GM12878 (cell line): ENCODE data around the gene SLC25A48. TPM values are rescaled to one million over a fixed set of nuclear protein-coding genes. Genes with fewer than 3 reads are reported as not detected.

Source experiments
- ATAC-seq: fragments of 200-7000 bp; cut with Tn5 transposase; 3 replicates; pipeline ENCODE4 v1.9.1; 2020; ENCODE audit warnings: mild to moderate bottlenecking, moderate library complexity
- BruUV-seq: library from RNA; stranded (reverse); fragments of 400-500 nt; replicated peaks from 2 replicates; lab custom pipeline; 2021; lab: Mats Ljungman, UMichigan
- CTCF ChIA-PET: fragments of 300-600 bp; sonication (Branson Sonifier 250); formaldehyde crosslinking; extraction: SDS; loops from one replicate; lab custom pipeline; 2021; ENCODE audit warnings: inconsistent platforms; lab: Yijun Ruan, JAX
- POLR2A ChIA-PET: fragments of 350-600 bp; formaldehyde crosslinking; extraction: SDS; loops from one replicate; lab custom pipeline; 2021; ENCODE audit warnings: inconsistent platforms; lab: Charles Lee
- RAD21 ChIA-PET: fragments of 300-600 bp; sonication (Branson Sonifier 250); formaldehyde crosslinking; loops from one replicate; lab custom pipeline; 2023; ENCODE audit warnings: antibody characterized with exemption; ENCODE audit not compliant: unreplicated experiment; lab: Charles Lee
- SMC1A ChIA-PET: fragments of 300-600 bp; sonication (Branson Sonifier 250); formaldehyde crosslinking; loops from one replicate; lab custom pipeline; 2023; ENCODE audit not compliant: unreplicated experiment, uncharacterized antibody; lab: Charles Lee
- DNase-seq: peaks from one replicate; pipeline ENCODE4 v3.0.0-alpha.2; 2011; ENCODE audit warnings: low read depth, low spot score
- FAIRE-seq: peaks from 3 replicates; lab custom pipeline; 2011; peaks lifted over from hg19 to GRCh38; lab: Jason Lieb, UNC
- H2AFZ ChIP-seq: 2 replicates; pipeline ENCODE4 v1.6.0; 2011; ENCODE audit warnings: low read depth, low read length, control low read depth; ENCODE audit not compliant: control insufficient read depth
- H3K27ac ChIP-seq: 2 replicates; pipeline ENCODE4 v1.5.1; 2011; ENCODE audit warnings: control low read depth; ENCODE audit not compliant: control insufficient read depth, insufficient read depth
- H3K27me3 ChIP-seq, 2 experiments: replicated peaks in 1 of 2; 2 replicates each; pipeline versions ENCODE4 v1.6.0 to v1.6.1; 2011; ENCODE audit warnings: low read length in 1 of 2; ENCODE audit not compliant: control insufficient read depth in 2 of 2, insufficient read depth in 2 of 2
- H3K36me3 ChIP-seq, 2 experiments: 2 replicates each; pipeline ENCODE4 v1.5.1; 2011; ENCODE audit warnings: low read length in 1 of 2; ENCODE audit not compliant: control insufficient read depth in 2 of 2, insufficient read depth in 2 of 2
- H3K4me1 ChIP-seq: 2 replicates; pipeline ENCODE4 v1.6.1; 2011; ENCODE audit warnings: mild to moderate bottlenecking, low read length, moderate library complexity, mixed read lengths; ENCODE audit not compliant: control insufficient read depth, insufficient read depth
- H3K4me2 ChIP-seq: 2 replicates; pipeline ENCODE4 v1.6.0; 2011; ENCODE audit warnings: control low read depth; ENCODE audit not compliant: control insufficient read depth, insufficient read depth
- H3K4me3 ChIP-seq: fragments of 200-600 bp; sonication (generic); 2 replicates; pipeline ENCODE4 v1.5.1; 2016
- H3K79me2 ChIP-seq: 2 replicates; pipeline ENCODE4 v1.6.0; 2011; ENCODE audit warnings: low read length; ENCODE audit not compliant: control insufficient read depth, insufficient read depth
- H3K9ac ChIP-seq: 2 replicates; pipeline ENCODE4 v1.8.0; 2011; ENCODE audit warnings: low read length, control low read depth, mixed read lengths; ENCODE audit not compliant: control insufficient read depth, insufficient read depth
- H3K9me3 ChIP-seq: replicated peaks from 3 replicates; pipeline ENCODE4 v1.5.1; 2011; ENCODE audit warnings: mild to moderate bottlenecking, low read length; ENCODE audit not compliant: control insufficient read depth, insufficient read depth
- H4K20me1 ChIP-seq: 2 replicates; pipeline ENCODE4 v1.6.0; 2011; ENCODE audit not compliant: control insufficient read depth, insufficient read depth
- CHD4 ChIP-seq: fragments of 200-600 bp; sonication (generic); IDR thresholded peaks from 2 replicates; pipeline ENCODE4 v1.6.1; 2016; ENCODE audit warnings: mild to moderate bottlenecking
- FOS ChIP-seq: IDR thresholded peaks from 3 replicates; pipeline ENCODE4 v1.6.1; 2011; ENCODE audit warnings: borderline replicate concordance; ENCODE audit not compliant: insufficient read length; ENCODE audit errors: extremely low read depth
- NBN ChIP-seq: fragments of 450-650 bp; IDR thresholded peaks from 2 replicates; pipeline ENCODE4 v1.6.1; 2016
- SP1 ChIP-seq: IDR thresholded peaks from one replicate; pipeline ENCODE4 v1.6.1; 2011; ENCODE audit warnings: low read depth, low read length
- ZNF24 ChIP-seq: fragments of 450-650 bp; IDR thresholded peaks from 2 replicates; pipeline ENCODE4 v1.6.1; 2017; ENCODE audit warnings: antibody characterized with exemption, mild to moderate bottlenecking
- WGBS: methylation state at CpG from one replicate; pipeline ENCODE4 v1.1.6; 2016; ENCODE audit warnings: low lambda C conversion rate; ENCODE audit not compliant: insufficient replicate concordance, insufficient coverage; ENCODE audit errors: missing lambda C conversion rate; 5-methylcytosine and 5-hydroxymethylcytosine counted together
- in situ Hi-C: fragments of 300-500 bp; cut with MboI; formaldehyde crosslinking; loops from 9 replicates; pipeline ENCODE4 v1.14.3; 2018; ENCODE audit warnings: mixed read lengths
- intact Hi-C: fragments of 100-400 bp; cut with micrococcal nuclease; formaldehyde crosslinking; loops from one replicate; pipeline ENCODE4 v1.14.2; 2022; ENCODE audit not compliant: unreplicated experiment
- polyA plus RNA-seq, 11 experiments: library from polyadenylated mRNA; depleted of rRNA in 4 of 11; unstranded in 6 of 11; stranded (reverse) in 5 of 11; fragments of >200 nt; fragmentation: Nextera tagmentation in 4 of 11; fragmentation: Illumina TruSeq in 1 of 11; extraction: Ambion mirVana in 4 of 11; extraction: Trizol in 1 of 11; gene quantifications; 1 replicate in 1 of 11; 2 replicates in 10 of 11; pipeline versions ENCODE4 v1.2.1 to v1.2.3, GENCODE V29; 2011 to 2016; ENCODE audit warnings: inconsistent platforms in 2 of 11, missing spikeins in 2 of 11, low read depth in 1 of 11
- total RNA-seq, 4 experiments: library from RNA; depleted of rRNA in 3 of 4; stranded (reverse); fragments of >200 nt in 3 of 4; fragmentation: Illumina TruSeq in 1 of 4; extraction: Trizol in 1 of 4; gene quantifications; 2 replicates each; pipeline versions ENCODE4 v1.2.1 to v1.2.3, GENCODE V29; 2013 to 2021
- TF ChIP-seq, protein P1 (sequence below): IDR thresholded peaks from 2 replicates; pipeline ENCODE4 v1.6.1; 2011; ENCODE audit warnings: borderline replicate concordance, low read depth, mild to moderate bottlenecking, moderate library complexity, low read length; ENCODE audit not compliant: insufficient read depth, poor library complexity, severe bottlenecking
- TF ChIP-seq, protein P2 (sequence below): fragments of 450-650 bp; formaldehyde crosslinking; IDR thresholded peaks from 2 replicates; pipeline ENCODE4 v1.4.0; 2020; ENCODE audit warnings: mild to moderate bottlenecking, moderate library complexity
- TF ChIP-seq, protein P3 (sequence below): fragments of 450-650 bp; IDR thresholded peaks from 2 replicates; pipeline ENCODE4 v1.6.1; 2017; ENCODE audit warnings: mild to moderate bottlenecking

Gene SLC25A48
- total and polyA plus RNA-seq, 10 of the 15 experiments (the other 5 are each of a cell fraction or from before 2014, with no cell fraction given) = 0.06 TPM; not detected in 9

DNA sequence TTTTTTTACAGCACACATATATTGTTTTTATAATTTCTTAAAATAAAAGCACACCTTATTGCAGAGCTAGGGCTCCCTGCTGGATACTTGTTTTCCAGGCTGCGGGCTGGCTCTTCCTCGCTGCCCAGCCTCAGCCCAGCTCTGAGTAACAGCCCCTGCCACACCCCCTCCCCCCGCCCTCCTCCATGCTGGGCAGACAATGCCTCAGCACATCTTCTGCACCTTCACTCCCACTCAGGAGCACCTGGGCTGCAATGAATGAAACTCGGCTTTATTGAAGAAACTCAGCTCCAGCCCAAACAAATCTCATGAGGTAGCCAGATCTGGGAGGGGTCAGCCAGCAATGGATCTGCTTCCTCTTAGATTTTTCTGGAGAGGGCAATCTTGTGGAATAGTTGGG lies 51.7 kb downstream of the SLC25A48 start:
- WGBS = 36% methylated on average over 4 of the region's 4 CpGs
- DNase-seq (no peak), ATAC-seq (no peak), FAIRE-seq (no peak)
- no peaks in the 10 kb centered on the region for H3K36me3 ChIP-seq
- H4K20me1 ChIP-seq = no peaks in the 10 kb centered on the region
- H3K4me3 ChIP-seq = no peak overlapping the region
- no peaks in the 10 kb centered on the region for H3K9me3 ChIP-seq
- ChIA-PET RAD21 (no interaction called here), POLR2A (no interaction called here), CTCF (interaction anchor here (1.1 to 1.2 kb wide), 3 partner anchors 55 to 326 kb away, joined by 4 to 6 read pairs (median 5); no protein-coding TSS in a partner anchor), SMC1A (interaction anchor here (1.4 kb wide), 1 partner anchor 326 kb away, joined by 7 read pairs; no protein-coding TSS in a partner anchor)
- TF ChIP-seq CHD4 = no peak
- no peak for TF ChIP-seq FOS
- TF ChIP-seq NBN = no peak
- TF ChIP-seq, protein P1, sequence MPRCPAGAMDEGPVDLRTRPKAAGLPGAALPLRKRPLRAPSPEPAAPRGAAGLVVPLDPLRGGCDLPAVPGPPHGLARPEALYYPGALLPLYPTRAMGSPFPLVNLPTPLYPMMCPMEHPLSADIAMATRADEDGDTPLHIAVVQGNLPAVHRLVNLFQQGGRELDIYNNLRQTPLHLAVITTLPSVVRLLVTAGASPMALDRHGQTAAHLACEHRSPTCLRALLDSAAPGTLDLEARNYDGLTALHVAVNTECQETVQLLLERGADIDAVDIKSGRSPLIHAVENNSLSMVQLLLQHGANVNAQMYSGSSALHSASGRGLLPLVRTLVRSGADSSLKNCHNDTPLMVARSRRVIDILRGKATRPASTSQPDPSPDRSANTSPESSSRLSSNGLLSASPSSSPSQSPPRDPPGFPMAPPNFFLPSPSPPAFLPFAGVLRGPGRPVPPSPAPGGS = no peak
- no peak for TF ChIP-seq SP1
- no peak overlapping the region for H3K27ac ChIP-seq
- no peak overlapping the region for H3K4me2 ChIP-seq
- no TSS peak for BruUV-seq
- intact Hi-C loops (loop anchor here (2.0 to 5.0 kb wide), 2 partner anchors 61 to 289 kb away; no protein-coding TSS in a partner anchor), in situ Hi-C loops (loop anchor here (5.0 kb wide), 2 partner anchors 191 to 326 kb away; no protein-coding TSS in a partner anchor)
- no peak overlapping the region for H2AFZ ChIP-seq
- no peaks in the 10 kb centered on the region for H3K27me3 ChIP-seq
- no peaks in the 10 kb centered on the region for H3K79me2 ChIP-seq
- H3K4me1 ChIP-seq = no peaks in the 10 kb centered on the region
- H3K9ac ChIP-seq = no peak overlapping the region

DNA sequence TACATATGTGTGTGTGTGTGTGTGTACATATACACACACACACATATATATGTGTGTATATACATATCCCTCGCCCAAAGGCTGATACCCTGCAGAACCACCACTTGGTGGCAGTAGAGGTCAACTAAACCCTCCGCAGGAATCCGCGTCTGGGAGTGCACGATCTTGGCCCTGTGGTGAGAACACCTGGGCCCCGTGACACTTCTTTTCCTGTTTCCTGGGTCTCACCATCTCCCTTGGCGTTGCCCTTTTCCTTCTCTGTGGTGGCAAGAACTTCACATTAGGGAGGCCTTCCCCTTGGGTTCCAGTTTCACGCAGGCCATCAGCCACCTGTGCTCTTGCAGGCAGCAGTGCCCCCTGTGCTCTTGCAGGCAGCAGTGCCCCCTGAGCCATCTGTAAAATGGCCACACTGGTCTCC lies 53.0 kb downstream of the SLC25A48 start:
- no peaks in the 10 kb centered on the region for H3K27me3 ChIP-seq
- H4K20me1 ChIP-seq = no peaks in the 10 kb centered on the region
- H3K9ac ChIP-seq = no peak overlapping the region
- BruUV-seq = no TSS peak
- H3K36me3 ChIP-seq = no peaks in the 10 kb centered on the region
- ChIA-PET SMC1A (interaction anchor here (1.0 to 1.8 kb wide), 3 partner anchors 176 to 362 kb away, joined by 3 to 6 read pairs (median 3); no protein-coding TSS in a partner anchor), CTCF (interaction anchor here (0.9 to 1.8 kb wide), 3 partner anchors 11 to 176 kb away, joined by 3 to 4 read pairs (median 3); no protein-coding TSS in a partner anchor), POLR2A (no interaction called here), RAD21 (no interaction called here)
- FAIRE-seq (peak; percentile 88), DNase-seq (peak; percentile 25), ATAC-seq (peak; percentile 98)
- under 1% methylated on average over 8 of the region's 8 CpGs for whole genome bisulfite sequencing
- H3K9me3 ChIP-seq = no peaks in the 10 kb centered on the region
- no peak overlapping the region for H3K4me3 ChIP-seq
- intact Hi-C loops = loop anchor here (1.0 to 5.0 kb wide), 6 partner anchors 60 to 538 kb away; no protein-coding TSS in a partner anchor
- no peaks in the 10 kb centered on the region for H3K4me1 ChIP-seq
- no peak overlapping the region for H3K4me2 ChIP-seq
- no peak overlapping the region for H3K27ac ChIP-seq
- no peak overlapping the region; the same call in 1 of the 2 replicates for H2AFZ ChIP-seq
- H3K79me2 ChIP-seq = no peaks in the 10 kb centered on the region
- in situ Hi-C loops = loop anchor here (5.0 kb wide), 2 partner anchors 190 to 325 kb away; no protein-coding TSS in a partner anchor
- no peak for TF ChIP-seq ZNF24
- TF ChIP-seq, protein P2, sequence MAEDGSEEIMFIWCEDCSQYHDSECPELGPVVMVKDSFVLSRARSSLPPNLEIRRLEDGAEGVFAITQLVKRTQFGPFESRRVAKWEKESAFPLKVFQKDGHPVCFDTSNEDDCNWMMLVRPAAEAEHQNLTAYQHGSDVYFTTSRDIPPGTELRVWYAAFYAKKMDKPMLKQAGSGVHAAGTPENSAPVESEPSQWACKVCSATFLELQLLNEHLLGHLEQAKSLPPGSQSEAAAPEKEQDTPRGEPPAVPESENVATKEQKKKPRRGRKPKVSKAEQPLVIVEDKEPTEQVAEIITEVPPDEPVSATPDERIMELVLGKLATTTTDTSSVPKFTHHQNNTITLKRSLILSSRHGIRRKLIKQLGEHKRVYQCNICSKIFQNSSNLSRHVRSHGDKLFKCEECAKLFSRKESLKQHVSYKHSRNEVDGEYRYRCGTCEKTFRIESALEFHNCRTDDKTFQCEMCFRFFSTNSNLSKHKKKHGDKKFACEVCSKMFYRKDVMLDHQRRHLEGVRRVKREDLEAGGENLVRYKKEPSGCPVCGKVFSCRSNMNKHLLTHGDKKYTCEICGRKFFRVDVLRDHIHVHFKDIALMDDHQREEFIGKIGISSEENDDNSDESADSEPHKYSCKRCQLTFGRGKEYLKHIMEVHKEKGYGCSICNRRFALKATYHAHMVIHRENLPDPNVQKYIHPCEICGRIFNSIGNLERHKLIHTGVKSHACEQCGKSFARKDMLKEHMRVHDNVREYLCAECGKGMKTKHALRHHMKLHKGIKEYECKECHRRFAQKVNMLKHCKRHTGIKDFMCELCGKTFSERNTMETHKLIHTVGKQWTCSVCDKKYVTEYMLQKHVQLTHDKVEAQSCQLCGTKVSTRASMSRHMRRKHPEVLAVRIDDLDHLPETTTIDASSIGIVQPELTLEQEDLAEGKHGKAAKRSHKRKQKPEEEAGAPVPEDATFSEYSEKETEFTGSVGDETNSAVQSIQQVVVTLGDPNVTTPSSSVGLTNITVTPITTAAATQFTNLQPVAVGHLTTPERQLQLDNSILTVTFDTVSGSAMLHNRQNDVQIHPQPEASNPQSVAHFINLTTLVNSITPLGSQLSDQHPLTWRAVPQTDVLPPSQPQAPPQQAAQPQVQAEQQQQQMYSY (CRISPR knock-in tag) = no peak
- TF ChIP-seq, protein P3, sequence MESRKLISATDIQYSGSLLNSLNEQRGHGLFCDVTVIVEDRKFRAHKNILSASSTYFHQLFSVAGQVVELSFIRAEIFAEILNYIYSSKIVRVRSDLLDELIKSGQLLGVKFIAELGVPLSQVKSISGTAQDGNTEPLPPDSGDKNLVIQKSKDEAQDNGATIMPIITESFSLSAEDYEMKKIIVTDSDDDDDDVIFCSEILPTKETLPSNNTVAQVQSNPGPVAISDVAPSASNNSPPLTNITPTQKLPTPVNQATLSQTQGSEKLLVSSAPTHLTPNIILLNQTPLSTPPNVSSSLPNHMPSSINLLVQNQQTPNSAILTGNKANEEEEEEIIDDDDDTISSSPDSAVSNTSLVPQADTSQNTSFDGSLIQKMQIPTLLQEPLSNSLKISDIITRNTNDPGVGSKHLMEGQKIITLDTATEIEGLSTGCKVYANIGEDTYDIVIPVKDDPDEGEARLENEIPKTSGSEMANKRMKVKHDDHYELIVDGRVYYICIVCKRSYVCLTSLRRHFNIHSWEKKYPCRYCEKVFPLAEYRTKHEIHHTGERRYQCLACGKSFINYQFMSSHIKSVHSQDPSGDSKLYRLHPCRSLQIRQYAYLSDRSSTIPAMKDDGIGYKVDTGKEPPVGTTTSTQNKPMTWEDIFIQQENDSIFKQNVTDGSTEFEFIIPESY = no peak
